GM10266 (cell line): Measurements from ENCODE around the gene RCVRN.

ENCODE experiments used
- DNase-seq: peaks from one replicate; pipeline ENCODE4 v3.0.0; 2012; ENCODE audit errors: extremely low spot score
- CTCF ChIP-seq: IDR thresholded peaks from 2 replicates; pipeline ENCODE4 v1.5.1; 2012; ENCODE audit warnings: mild to moderate bottlenecking, low read depth; ENCODE audit not compliant: control insufficient read depth, insufficient read depth; ENCODE audit errors: missing control alignments

Gene RCVRN

DNA sequence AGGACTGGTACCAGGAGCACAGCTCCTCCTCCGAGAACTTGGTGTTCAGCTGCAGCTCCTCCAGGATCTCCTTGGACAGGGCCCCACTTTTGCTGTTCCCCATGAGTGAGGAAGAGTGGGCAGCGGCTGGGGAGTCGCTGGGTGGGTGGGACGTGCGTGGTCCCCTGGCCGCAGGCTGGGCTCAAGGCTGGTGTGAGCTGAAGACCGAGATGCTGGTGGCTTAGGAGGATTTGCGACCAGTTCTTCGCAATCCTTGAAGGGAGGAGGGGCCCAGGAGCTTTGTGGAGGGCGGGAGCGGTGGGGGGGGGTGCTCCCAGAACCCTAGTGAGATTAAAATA is at the start of gene RCVRN:
Gene RCVRN (minus strand): TSS at position 194 of the 338 bp plus-strand sequence. CDS start 91 bp downstream, at position 103.
- no peak for TF ChIP-seq CTCF
- no peak for DNase-seq

DNA sequence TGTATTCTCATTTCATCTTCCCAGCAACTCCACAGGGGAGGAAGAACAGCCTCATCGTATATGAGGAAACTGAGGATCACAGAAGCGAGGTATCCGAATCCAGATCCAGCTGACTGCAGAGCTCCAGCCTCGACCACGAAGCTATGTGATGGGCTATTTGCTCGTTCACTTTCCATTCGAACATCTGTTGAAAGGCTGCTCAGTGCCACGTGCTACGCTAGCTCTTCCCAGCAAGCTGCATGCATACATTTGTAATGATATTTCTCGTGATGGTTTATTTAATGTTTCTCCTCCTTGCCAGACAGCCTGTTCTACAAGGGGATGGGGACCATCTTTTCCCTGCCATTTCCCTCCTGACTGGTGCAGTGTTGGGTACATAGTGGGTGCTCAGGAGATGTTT is 48.4 kb upstream of the RCVRN start:
- DNase-seq: no peak
- TF ChIP-seq CTCF: no peak

DNA sequence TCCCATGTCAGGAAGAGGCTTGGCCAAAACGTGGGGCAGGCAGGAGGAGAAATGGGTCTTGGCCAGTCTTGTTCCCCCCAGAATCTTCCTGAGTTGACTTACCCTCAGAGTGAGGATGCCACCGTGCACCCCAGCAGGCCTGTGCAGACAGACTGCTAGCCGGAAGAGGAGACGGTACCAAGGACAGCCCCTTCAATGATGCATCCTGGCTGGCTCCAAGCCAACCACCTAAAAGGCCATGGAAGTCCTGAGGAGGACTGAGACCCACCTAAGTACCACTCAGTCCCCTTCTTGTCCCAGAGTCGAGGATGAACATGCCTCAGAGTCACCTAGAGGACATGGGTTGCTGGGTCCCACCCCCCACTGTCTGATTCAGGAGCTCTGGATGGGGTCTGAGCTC is 46.7 kb upstream of the RCVRN start:
- no peak for TF ChIP-seq CTCF
- DNase-seq: no peak

DNA sequence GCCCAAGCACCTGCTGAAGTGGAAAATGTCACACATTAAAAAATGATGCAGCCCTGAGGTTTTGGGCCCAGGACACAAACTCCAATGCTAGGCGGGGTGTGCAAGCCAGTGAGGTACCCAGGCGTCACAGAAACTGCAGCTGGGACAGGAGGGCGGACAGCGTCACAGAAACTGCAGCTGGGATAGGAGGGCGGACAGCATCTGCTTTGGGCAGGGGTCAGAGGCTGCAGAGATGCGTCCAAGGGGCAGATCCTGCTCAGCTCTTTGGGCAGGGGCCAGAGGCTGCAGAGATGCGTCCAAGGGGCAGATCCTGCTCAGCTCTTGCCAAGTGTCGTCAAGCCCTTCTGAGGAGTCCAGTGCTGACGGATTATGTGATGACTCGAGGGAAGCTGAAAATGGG is 43.9 kb upstream of the RCVRN start:
- TF ChIP-seq CTCF: no peak
- DNase-seq: no peak

DNA sequence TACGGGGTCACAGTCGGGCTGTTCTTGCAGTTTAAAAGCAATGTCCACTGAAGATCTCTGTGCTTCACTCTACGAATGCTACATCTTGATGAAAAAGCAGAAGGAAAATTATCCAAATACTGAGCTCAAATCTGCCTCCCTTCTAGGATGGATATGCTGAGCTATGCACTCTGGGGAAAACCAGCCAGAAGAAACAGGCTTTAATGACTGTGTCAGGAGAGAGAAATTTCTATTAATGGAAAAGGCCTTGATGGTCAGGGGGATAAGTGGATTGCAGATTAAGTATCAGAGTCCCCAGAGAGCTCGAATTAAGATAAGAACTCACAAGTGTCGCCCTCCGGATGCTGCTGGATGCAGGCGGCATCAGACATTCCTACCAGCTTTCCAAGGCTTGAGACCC is 39.6 kb upstream of the RCVRN start:
- TF ChIP-seq CTCF: no peak
- DNase-seq: no peak

- no peak for TF ChIP-seq CTCF
- DNase-seq: no peak
These were observed 38.3 kb upstream of the RCVRN start for GRCh38 chr17:9943343-9943742.

DNA sequence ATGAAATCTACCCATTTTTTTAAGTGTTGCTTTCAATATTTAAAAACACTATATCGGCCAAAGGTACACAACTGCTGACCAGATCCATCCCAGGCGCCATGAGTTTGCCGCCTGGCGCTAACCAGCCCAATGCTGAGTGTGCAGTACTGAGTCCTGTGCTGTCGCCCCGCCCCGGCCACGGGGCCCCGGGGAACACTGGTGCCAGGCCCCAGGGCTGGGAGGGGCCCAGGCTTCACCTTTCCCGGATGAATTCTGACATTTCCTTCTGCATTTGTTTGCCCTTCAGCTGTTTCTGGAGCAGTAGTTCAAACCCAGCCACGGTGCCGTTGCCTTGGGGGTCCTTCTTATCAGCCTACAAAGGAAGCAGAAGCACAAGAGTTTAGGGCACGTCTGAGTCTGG is 37.8 kb upstream of the RCVRN start:
- TF ChIP-seq CTCF: no peak
- DNase-seq: no peak
